GM08714 (cell line): ENCODE results near the gene SLX9.

Experiments
- H3K4me3 ChIP-seq: fragments of 200-500 bp; sonication (Bioruptor generic); 2 replicates; pipeline ENCODE4 v1.5.1; 2014; ENCODE audit warnings: mild to moderate bottlenecking, low read length, inconsistent platforms
- ZNF274 ChIP-seq: IDR thresholded peaks from 2 replicates; pipeline ENCODE4 v1.6.1; 2012; ENCODE audit warnings: mild to moderate bottlenecking, low read depth, low read length

The SLX9 gene

GRCh38 chr21:44934797-44935532 lies 4.9 kb upstream of the SLX9 start:
- no peak for TF ChIP-seq ZNF274
- H3K4me3 ChIP-seq, result no peak overlapping the region

GRCh38 chr21:44935533-44935927 lies 4.3 kb upstream of the SLX9 start:
- no peak for TF ChIP-seq ZNF274
- H3K4me3 ChIP-seq, result no peak overlapping the region

- H3K4me3 ChIP-seq, result peak overlapping the region; percentile 85
- TF ChIP-seq ZNF274, result no peak
Observed at GRCh38 chr21:44938772-44939531, 877 bp upstream of the SLX9 start.

GRCh38 chr21:44940116-44940631 lies 345 bp downstream of the SLX9 start:
- no peak for TF ChIP-seq ZNF274
- H3K4me3 ChIP-seq, result peak overlapping the region; percentile 85

- TF ChIP-seq ZNF274, result no peak
- peak overlapping the region; percentile 85; the same call in 1 of the 2 replicates for H3K4me3 ChIP-seq
Observed at GRCh38 chr21:44941567-44941966, 1.7 kb downstream of the SLX9 start.

GRCh38 chr21:44942566-44942965 lies 2.7 kb downstream of the SLX9 start:
- H3K4me3 ChIP-seq, result no peak overlapping the region
- TF ChIP-seq ZNF274, result no peak

- no peak overlapping the region for H3K4me3 ChIP-seq
- no peak for TF ChIP-seq ZNF274
Observed at GRCh38 chr21:44943005-44943685, 3.3 kb downstream of the SLX9 start.

GRCh38 chr21:44943686-44944550 lies 4.1 kb downstream of the SLX9 start:
- TF ChIP-seq ZNF274, result no peak
- no peak overlapping the region for H3K4me3 ChIP-seq

GRCh38 chr21:44944596-44944995 lies 4.8 kb downstream of the SLX9 start:
- H3K4me3 ChIP-seq, result no peak overlapping the region
- no peak for TF ChIP-seq ZNF274

GRCh38 chr21:44946254-44947041 lies 6.6 kb downstream of the SLX9 start:
- no peak overlapping the region for H3K4me3 ChIP-seq
- TF ChIP-seq ZNF274, result no peak

GRCh38 chr21:44947111-44947929 lies 7.5 kb downstream of the SLX9 start:
- no peak for TF ChIP-seq ZNF274
- H3K4me3 ChIP-seq, result no peak overlapping the region

GRCh38 chr21:44947930-44948331 lies 8.1 kb downstream of the SLX9 start:
- no peak overlapping the region for H3K4me3 ChIP-seq
- no peak for TF ChIP-seq ZNF274
